HEK293 (cell line): ENCODE measurements around the gene SRD5A1.

ENCODE experiments used
- CTCF ChIA-PET: fragments of 350-600 bp; formaldehyde crosslinking; extraction: SDS; loops from one replicate; lab custom pipeline; 2021; ENCODE audit warnings: antibody characterized with exemption; lab: Yijun Ruan, JAX
- POLR2A ChIA-PET: fragments of 300-600 bp; formaldehyde crosslinking; extraction: SDS; loops from one replicate; lab custom pipeline; 2020; ENCODE audit warnings: antibody characterized with exemption, inconsistent platforms; lab: Yijun Ruan, JAX
- H3K27ac ChIP-seq: fragments of 200-500 bp; sonication (Bioruptor generic); 2 replicates; pipeline ENCODE4 v1.5.1; 2014; ENCODE audit warnings: low read depth, low read length, control low read depth, inconsistent platforms; ENCODE audit errors: extremely low read depth
- H3K36me3 ChIP-seq, 2 experiments: fragments of 200-500 bp in 1 of 2; sonication (Bioruptor generic) in 1 of 2; 1 replicate in 1 of 2; 2 replicates in 1 of 2; pipeline ENCODE4 v1.5.1; 2014 to 2017; ENCODE audit warnings: inconsistent platforms in 2 of 2, low read length in 2 of 2; ENCODE audit not compliant: control insufficient read depth in 2 of 2, insufficient read depth in 1 of 2
- H3K4me1 ChIP-seq: fragments of 200-500 bp; sonication (Bioruptor generic); 2 replicates; pipeline ENCODE4 v1.5.1; 2014; ENCODE audit warnings: mild to moderate bottlenecking, low read length, inconsistent platforms; ENCODE audit not compliant: control insufficient read depth, insufficient read depth
- H3K4me3 ChIP-seq: 2 replicates; pipeline ENCODE4 v1.5.1; 2011; ENCODE audit warnings: low read depth, mild to moderate bottlenecking, control low read depth, low read length, moderate library complexity
- H3K9me3 ChIP-seq: fragments of 200-500 bp; sonication (Bioruptor generic); 2 replicates; pipeline ENCODE4 v1.5.1; 2014; ENCODE audit warnings: low read depth, low read length, inconsistent platforms; ENCODE audit not compliant: control insufficient read depth, insufficient read depth
- EGR2 ChIP-seq: fragments of 450-650 bp; formaldehyde crosslinking; IDR thresholded peaks from 2 replicates; pipeline ENCODE4 v1.5.1; 2016; ENCODE audit warnings: low read depth, missing biosample characterization, missing genetic modification characterization
- HOXA7 ChIP-seq: sonication (generic); formaldehyde crosslinking; IDR thresholded peaks from 2 replicates; pipeline ENCODE4 v1.8.1; 2022; ENCODE audit warnings: missing genetic modification reagents, borderline replicate concordance
- KLF1 ChIP-seq: fragments of 450-650 bp; formaldehyde crosslinking; IDR thresholded peaks from 2 replicates; pipeline ENCODE4 v1.5.1; 2016; ENCODE audit warnings: missing biosample characterization, missing genetic modification characterization
- KLF16 ChIP-seq: fragments of 450-650 bp; formaldehyde crosslinking; IDR thresholded peaks from 2 replicates; pipeline ENCODE4 v1.5.1; 2017; ENCODE audit warnings: missing biosample characterization, missing genetic modification characterization
- SALL2 ChIP-seq: fragments of 450-650 bp; formaldehyde crosslinking; IDR thresholded peaks from 2 replicates; pipeline ENCODE4 v1.5.0; 2017; ENCODE audit warnings: missing biosample characterization, mild to moderate bottlenecking, missing genetic modification characterization, borderline replicate concordance
- SETDB1 ChIP-seq: IDR thresholded peaks from one replicate; pipeline ENCODE4 v1.6.1; 2017; ENCODE audit warnings: mild to moderate bottlenecking, low read length, moderate library complexity, mixed read lengths; ENCODE audit not compliant: insufficient read length
- ZBTB48 ChIP-seq: fragments of 450-650 bp; formaldehyde crosslinking; IDR thresholded peaks from 2 replicates; pipeline ENCODE4 v1.5.1; 2016; ENCODE audit warnings: missing biosample characterization, missing genetic modification characterization
- ZBTB8A ChIP-seq: fragments of 450-650 bp; formaldehyde crosslinking; IDR thresholded peaks from 2 replicates; pipeline ENCODE4 v1.5.1; 2016; ENCODE audit warnings: missing biosample characterization, missing genetic modification characterization
- ZFHX2 ChIP-seq: fragments of 450-650 bp; formaldehyde crosslinking; conservative IDR thresholded peaks from 2 replicates; pipeline ENCODE4 v1.5.1; 2016; ENCODE audit warnings: missing biosample characterization, missing genetic modification characterization
- ZNF10 ChIP-seq: fragments of 450-650 bp; formaldehyde crosslinking; IDR thresholded peaks from 2 replicates; pipeline ENCODE4 v1.5.1; 2017; ENCODE audit warnings: missing biosample characterization, missing genetic modification characterization
- ZNF23 ChIP-seq: fragments of 450-650 bp; formaldehyde crosslinking; IDR thresholded peaks from 2 replicates; pipeline ENCODE4 v1.5.1; 2016; ENCODE audit warnings: missing biosample characterization, missing genetic modification characterization, borderline replicate concordance
- ZNF335 ChIP-seq: fragments of 450-650 bp; formaldehyde crosslinking; conservative IDR thresholded peaks from 2 replicates; pipeline ENCODE4 v1.5.1; 2016; ENCODE audit warnings: missing biosample characterization, missing genetic modification characterization
- ZNF341 ChIP-seq: fragments of 450-650 bp; formaldehyde crosslinking; IDR thresholded peaks from 2 replicates; pipeline ENCODE4; 2016; ENCODE audit warnings: low read depth, missing biosample characterization, missing genetic modification characterization
- ZNF391 ChIP-seq: fragments of 450-650 bp; formaldehyde crosslinking; IDR thresholded peaks from 2 replicates; pipeline ENCODE4 v1.5.1; 2016; ENCODE audit warnings: low read depth, missing biosample characterization, missing genetic modification characterization, borderline replicate concordance
- ZNF548 ChIP-seq: fragments of 450-650 bp; formaldehyde crosslinking; IDR thresholded peaks from 2 replicates; pipeline ENCODE4 v1.5.1; 2016; ENCODE audit warnings: missing biosample characterization, missing genetic modification characterization
- ZNF558 ChIP-seq: fragments of 450-650 bp; formaldehyde crosslinking; IDR thresholded peaks from 2 replicates; pipeline ENCODE4 v1.5.1; 2016; ENCODE audit warnings: missing biosample characterization, missing genetic modification characterization
- ZNF596 ChIP-seq: fragments of 450-650 bp; IDR thresholded peaks from 2 replicates; pipeline ENCODE4 v1.5.0; 2018; ENCODE audit warnings: missing biosample characterization, mild to moderate bottlenecking, missing genetic modification characterization, moderate library complexity
- ZNF600 ChIP-seq: fragments of 450-650 bp; formaldehyde crosslinking; IDR thresholded peaks from 2 replicates; pipeline ENCODE4 v1.5.1; 2016; ENCODE audit warnings: missing biosample characterization, missing genetic modification characterization
- ZNF843 ChIP-seq: fragments of 450-650 bp; formaldehyde crosslinking; IDR thresholded peaks from 2 replicates; pipeline ENCODE4 v1.5.1; 2016; ENCODE audit warnings: missing biosample characterization, missing genetic modification characterization
- TF ChIP-seq, protein P1 (sequence below): fragments of 450-650 bp; formaldehyde crosslinking; IDR thresholded peaks from 2 replicates; pipeline ENCODE4 v1.5.1; 2016; ENCODE audit warnings: missing biosample characterization, missing genetic modification characterization
- TF ChIP-seq, protein P2 (sequence below): fragments of 450-650 bp; formaldehyde crosslinking; IDR thresholded peaks from 2 replicates; pipeline ENCODE4 v1.5.1; 2017; ENCODE audit warnings: missing biosample characterization, missing genetic modification characterization
- TF ChIP-seq, protein P3 (sequence below): fragments of 450-650 bp; formaldehyde crosslinking; IDR thresholded peaks from 2 replicates; pipeline ENCODE4 v1.5.1; 2016; ENCODE audit warnings: missing biosample characterization, missing genetic modification characterization
- TF ChIP-seq, protein P4 (sequence below): fragments of 450-650 bp; formaldehyde crosslinking; IDR thresholded peaks from 2 replicates; pipeline ENCODE4 v1.5.1; 2017; ENCODE audit warnings: missing biosample characterization, missing genetic modification characterization
- TF ChIP-seq, protein P5 (sequence below): sonication (generic); formaldehyde crosslinking; IDR thresholded peaks from 2 replicates; pipeline ENCODE4 v1.8.1; 2022; ENCODE audit warnings: mild to moderate bottlenecking, moderate library complexity, missing genetic modification reagents

Gene SRD5A1

DNA sequence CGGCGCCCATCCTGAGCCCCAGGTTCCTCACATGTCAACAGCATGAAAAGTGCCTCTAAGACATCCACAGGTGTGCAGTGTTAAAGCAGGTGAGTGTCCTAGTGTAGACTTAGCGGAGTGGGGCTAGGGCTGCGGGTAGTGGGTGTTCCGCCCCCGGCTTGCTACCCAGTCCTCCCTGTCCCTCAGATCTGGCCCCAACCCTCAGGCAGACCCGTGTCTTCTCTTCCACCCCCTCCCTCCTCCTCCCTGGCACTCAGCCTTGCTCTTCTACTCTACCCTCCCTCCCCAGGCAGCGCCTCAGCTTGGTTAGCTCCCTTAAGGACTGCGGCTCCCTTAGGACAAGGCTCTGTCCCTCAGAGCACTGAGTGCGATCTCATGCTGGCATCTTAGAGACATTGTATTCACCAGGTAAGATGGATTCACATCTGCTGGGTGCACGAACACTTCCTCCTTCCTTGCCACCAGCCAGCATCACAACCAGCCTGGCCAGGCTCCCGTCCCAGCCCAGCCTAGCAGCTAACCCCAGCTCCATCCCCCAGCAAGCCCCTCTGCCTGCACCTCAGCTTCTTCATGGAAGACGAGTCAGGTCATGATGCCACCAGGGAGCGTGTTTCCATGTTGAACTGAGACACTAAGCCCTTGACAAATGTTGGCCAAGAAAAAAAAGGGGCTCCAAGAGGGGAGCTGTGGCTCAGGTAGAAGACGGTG lies 47.1 kb upstream of the SRD5A1 start:
- ChIA-PET CTCF (interaction anchor here (1.0 to 2.0 kb wide), 2 partner anchors 9 to 13 kb away, joined by 3 to 9 read pairs; no protein-coding TSS in a partner anchor), POLR2A (no interaction called here)
- TF ChIP-seq ZBTB48 (tag by site-specific recombination) (0 out of 2 replicates have a peak, but pooled peaks have one; percentile 15), ZNF341 (peak; percentile 59), ZNF596 (no peak), EGR2 (tag by site-specific recombination) (peak; percentile 61; the same call in 1 of the 2 replicates), ZNF843 (no peak)
- TF ChIP-seq, protein P1, sequence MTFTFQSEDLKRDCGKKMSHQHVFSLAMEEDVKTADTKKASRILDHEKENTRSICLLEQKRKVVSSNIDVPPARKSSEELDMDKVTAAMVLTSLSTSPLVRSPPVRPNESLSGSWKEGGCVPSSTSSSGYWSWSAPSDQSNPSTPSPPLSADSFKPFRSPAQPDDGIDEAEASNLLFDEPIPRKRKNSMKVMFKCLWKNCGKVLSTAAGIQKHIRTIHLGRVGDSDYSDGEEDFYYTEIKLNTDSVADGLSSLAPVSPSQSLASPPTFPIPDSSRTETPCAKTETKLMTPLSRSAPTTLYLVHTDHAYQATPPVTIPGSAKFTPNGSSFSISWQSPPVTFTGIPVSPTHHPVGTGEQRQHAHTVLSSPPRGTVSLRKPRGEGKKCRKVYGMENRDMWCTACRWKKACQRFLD (tag by site-specific recombination), result no peak
- Histone ChIP-seq H3K27ac (no peak overlapping the region), H3K4me1 (no peaks in the 10 kb centered on the region), H3K9me3 (no peaks in the 10 kb centered on the region), H3K36me3 (no peaks in the 10 kb centered on the region), H3K4me3 (no peak overlapping the region)

DNA sequence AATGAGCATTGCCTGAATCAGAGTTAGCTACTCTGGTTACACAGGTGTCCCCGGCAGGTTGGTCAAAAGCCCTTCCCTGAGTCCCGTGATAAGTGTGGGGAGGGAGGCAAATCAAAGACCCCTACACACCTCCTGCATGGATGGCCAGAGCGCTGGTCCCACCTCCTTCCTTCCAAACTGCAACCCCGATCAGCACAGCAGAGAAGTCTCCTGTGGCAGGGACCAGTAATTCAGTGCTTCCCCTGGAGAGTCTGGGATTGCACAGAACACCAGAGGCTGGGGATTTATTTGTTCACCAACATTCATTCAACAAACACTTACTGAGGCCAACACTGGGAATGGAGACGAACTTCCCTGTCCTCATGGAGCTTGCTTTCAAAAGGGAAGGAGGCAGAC lies 46.6 kb upstream of the SRD5A1 start:
- no peaks in the 10 kb centered on the region for H3K36me3 ChIP-seq
- H3K4me1 ChIP-seq, result no peaks in the 10 kb centered on the region
- H3K27ac ChIP-seq, result no peak overlapping the region
- ChIA-PET POLR2A (no interaction called here), CTCF (interaction anchor here (1.0 to 2.0 kb wide), 2 partner anchors 9 to 12 kb away, joined by 3 to 9 read pairs; no protein-coding TSS in a partner anchor)
- H3K4me3 ChIP-seq, result no peak overlapping the region
- TF ChIP-seq ZNF10 (tag by site-specific recombination), result no peak
- TF ChIP-seq, protein P2, sequence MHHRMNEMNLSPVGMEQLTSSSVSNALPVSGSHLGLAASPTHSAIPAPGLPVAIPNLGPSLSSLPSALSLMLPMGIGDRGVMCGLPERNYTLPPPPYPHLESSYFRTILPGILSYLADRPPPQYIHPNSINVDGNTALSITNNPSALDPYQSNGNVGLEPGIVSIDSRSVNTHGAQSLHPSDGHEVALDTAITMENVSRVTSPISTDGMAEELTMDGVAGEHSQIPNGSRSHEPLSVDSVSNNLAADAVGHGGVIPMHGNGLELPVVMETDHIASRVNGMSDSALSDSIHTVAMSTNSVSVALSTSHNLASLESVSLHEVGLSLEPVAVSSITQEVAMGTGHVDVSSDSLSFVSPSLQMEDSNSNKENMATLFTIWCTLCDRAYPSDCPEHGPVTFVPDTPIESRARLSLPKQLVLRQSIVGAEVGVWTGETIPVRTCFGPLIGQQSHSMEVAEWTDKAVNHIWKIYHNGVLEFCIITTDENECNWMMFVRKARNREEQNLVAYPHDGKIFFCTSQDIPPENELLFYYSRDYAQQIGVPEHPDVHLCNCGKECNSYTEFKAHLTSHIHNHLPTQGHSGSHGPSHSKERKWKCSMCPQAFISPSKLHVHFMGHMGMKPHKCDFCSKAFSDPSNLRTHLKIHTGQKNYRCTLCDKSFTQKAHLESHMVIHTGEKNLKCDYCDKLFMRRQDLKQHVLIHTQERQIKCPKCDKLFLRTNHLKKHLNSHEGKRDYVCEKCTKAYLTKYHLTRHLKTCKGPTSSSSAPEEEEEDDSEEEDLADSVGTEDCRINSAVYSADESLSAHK (tag by site-specific recombination), result no peak
- no peak for TF ChIP-seq ZNF548 (tag by site-specific recombination)
- TF ChIP-seq ZNF23 (tag by site-specific recombination), result no peak
- TF ChIP-seq, protein P3, sequence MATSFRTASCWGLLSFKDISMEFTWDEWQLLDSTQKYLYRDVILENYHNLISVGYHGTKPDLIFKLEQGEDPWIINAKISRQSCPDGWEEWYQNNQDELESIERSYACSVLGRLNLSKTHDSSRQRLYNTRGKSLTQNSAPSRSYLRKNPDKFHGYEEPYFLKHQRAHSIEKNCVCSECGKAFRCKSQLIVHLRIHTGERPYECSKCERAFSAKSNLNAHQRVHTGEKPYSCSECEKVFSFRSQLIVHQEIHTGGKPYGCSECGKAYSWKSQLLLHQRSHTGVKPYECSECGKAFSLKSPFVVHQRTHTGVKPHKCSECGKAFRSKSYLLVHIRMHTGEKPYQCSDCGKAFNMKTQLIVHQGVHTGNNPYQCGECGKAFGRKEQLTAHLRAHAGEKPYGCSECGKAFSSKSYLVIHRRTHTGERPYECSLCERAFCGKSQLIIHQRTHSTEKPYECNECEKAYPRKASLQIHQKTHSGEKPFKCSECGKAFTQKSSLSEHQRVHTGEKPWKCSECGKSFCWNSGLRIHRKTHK (tag by site-specific recombination), result no peak
- TF ChIP-seq KLF1 (tag by site-specific recombination), result no peak
- TF ChIP-seq HOXA7 (CRISPR knock-in tag), result no peak
- TF ChIP-seq, protein P4, sequence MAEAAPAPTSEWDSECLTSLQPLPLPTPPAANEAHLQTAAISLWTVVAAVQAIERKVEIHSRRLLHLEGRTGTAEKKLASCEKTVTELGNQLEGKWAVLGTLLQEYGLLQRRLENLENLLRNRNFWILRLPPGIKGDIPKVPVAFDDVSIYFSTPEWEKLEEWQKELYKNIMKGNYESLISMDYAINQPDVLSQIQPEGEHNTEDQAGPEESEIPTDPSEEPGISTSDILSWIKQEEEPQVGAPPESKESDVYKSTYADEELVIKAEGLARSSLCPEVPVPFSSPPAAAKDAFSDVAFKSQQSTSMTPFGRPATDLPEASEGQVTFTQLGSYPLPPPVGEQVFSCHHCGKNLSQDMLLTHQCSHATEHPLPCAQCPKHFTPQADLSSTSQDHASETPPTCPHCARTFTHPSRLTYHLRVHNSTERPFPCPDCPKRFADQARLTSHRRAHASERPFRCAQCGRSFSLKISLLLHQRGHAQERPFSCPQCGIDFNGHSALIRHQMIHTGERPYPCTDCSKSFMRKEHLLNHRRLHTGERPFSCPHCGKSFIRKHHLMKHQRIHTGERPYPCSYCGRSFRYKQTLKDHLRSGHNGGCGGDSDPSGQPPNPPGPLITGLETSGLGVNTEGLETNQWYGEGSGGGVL, result no peak
- no peak for TF ChIP-seq KLF16 (tag by site-specific recombination)
- TF ChIP-seq, protein P5, sequence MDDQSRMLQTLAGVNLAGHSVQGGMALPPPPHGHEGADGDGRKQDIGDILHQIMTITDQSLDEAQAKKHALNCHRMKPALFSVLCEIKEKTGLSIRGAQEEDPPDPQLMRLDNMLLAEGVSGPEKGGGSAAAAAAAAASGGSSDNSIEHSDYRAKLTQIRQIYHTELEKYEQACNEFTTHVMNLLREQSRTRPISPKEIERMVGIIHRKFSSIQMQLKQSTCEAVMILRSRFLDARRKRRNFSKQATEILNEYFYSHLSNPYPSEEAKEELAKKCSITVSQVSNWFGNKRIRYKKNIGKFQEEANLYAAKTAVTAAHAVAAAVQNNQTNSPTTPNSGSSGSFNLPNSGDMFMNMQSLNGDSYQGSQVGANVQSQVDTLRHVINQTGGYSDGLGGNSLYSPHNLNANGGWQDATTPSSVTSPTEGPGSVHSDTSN (CRISPR knock-in tag), result no peak
- TF ChIP-seq ZNF558 (tag by site-specific recombination), result no peak
- no peak for TF ChIP-seq ZBTB8A (tag by site-specific recombination)
- no peak for TF ChIP-seq ZFHX2 (tag by site-specific recombination)
- TF ChIP-seq ZNF600 (tag by site-specific recombination), result no peak
- no peak for TF ChIP-seq SALL2 (tag by site-specific recombination)
- TF ChIP-seq ZNF335, result no peak
- TF ChIP-seq ZNF391 (tag by site-specific recombination), result no peak
- TF ChIP-seq SETDB1, result no peak
- no peaks in the 10 kb centered on the region for H3K9me3 ChIP-seq
